Measurements from ENCODE around the gene CD86. TPM values are rescaled to one million over a fixed set of nuclear protein-coding genes. Genes with fewer than 3 reads are reported as not detected.

Gene CD86
- total RNA-seq, 1 experiment from 2014 or later = not detected

DNA sequence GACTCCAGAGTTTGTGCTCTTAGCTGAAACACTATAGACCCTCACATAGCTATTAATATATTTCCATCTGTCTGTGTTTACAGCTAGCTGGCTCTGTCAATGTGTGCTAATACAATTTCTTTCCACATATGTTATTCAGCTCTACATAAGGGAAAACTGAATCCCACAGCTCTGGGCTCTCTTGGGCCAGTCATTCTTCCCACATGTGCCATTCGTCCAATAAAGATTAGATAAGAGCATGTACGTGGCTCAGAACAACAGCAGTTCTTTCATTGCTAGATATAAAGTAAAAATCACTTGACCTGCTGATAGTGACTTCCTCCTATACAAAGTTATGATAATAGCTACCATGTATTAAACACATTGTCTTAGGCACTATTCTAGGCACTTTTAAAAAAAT lies 30.4 kb upstream of the CD86 start:
- H3K4me3 ChIP-seq (ENCODE audit: low read depth in 2 of 2, low read length in 2 of 2) = no peak overlapping the region
- H3K4me1 ChIP-seq (ENCODE audit: control insufficient read depth, insufficient read depth, low read length) = no peaks in the 10 kb centered on the region
- H3K27ac ChIP-seq (ENCODE audit: low read length) = no peak overlapping the region
- no peaks in the 10 kb centered on the region for H3K36me3 ChIP-seq (ENCODE audit: control insufficient read depth, insufficient read depth, low read length)
- ChIA-PET CTCF (no interaction called here), POLR2A (no interaction called here)
- ATAC-seq = no peak
- no peak for DNase-seq (ENCODE audit: low read depth, low spot score)
- no peaks in the 10 kb centered on the region for H3K9me3 ChIP-seq (ENCODE audit: control insufficient read depth, insufficient read depth, low read depth, low read length)
- TF ChIP-seq, protein P1, sequence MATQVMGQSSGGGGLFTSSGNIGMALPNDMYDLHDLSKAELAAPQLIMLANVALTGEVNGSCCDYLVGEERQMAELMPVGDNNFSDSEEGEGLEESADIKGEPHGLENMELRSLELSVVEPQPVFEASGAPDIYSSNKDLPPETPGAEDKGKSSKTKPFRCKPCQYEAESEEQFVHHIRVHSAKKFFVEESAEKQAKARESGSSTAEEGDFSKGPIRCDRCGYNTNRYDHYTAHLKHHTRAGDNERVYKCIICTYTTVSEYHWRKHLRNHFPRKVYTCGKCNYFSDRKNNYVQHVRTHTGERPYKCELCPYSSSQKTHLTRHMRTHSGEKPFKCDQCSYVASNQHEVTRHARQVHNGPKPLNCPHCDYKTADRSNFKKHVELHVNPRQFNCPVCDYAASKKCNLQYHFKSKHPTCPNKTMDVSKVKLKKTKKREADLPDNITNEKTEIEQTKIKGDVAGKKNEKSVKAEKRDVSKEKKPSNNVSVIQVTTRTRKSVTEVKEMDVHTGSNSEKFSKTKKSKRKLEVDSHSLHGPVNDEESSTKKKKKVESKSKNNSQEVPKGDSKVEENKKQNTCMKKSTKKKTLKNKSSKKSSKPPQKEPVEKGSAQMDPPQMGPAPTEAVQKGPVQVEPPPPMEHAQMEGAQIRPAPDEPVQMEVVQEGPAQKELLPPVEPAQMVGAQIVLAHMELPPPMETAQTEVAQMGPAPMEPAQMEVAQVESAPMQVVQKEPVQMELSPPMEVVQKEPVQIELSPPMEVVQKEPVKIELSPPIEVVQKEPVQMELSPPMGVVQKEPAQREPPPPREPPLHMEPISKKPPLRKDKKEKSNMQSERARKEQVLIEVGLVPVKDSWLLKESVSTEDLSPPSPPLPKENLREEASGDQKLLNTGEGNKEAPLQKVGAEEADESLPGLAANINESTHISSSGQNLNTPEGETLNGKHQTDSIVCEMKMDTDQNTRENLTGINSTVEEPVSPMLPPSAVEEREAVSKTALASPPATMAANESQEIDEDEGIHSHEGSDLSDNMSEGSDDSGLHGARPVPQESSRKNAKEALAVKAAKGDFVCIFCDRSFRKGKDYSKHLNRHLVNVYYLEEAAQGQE (IDR thresholded peaks at IDR 0.05; ENCODE audit: insufficient read depth in 1 of 2, low read depth in 2 of 2, low read length in 1 of 2) = no peak
- TF ChIP-seq, protein P2, sequence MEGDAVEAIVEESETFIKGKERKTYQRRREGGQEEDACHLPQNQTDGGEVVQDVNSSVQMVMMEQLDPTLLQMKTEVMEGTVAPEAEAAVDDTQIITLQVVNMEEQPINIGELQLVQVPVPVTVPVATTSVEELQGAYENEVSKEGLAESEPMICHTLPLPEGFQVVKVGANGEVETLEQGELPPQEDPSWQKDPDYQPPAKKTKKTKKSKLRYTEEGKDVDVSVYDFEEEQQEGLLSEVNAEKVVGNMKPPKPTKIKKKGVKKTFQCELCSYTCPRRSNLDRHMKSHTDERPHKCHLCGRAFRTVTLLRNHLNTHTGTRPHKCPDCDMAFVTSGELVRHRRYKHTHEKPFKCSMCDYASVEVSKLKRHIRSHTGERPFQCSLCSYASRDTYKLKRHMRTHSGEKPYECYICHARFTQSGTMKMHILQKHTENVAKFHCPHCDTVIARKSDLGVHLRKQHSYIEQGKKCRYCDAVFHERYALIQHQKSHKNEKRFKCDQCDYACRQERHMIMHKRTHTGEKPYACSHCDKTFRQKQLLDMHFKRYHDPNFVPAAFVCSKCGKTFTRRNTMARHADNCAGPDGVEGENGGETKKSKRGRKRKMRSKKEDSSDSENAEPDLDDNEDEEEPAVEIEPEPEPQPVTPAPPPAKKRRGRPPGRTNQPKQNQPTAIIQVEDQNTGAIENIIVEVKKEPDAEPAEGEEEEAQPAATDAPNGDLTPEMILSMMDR (IDR thresholded peaks at IDR 0.05) = no peak
- TF ChIP-seq POLR2AphosphoS5 (IDR thresholded peaks at IDR 0.05; ENCODE audit: low read depth, low read length) (no peak), TCF7L2 (IDR thresholded peaks at IDR 0.05; ENCODE audit: low read depth, low read length) (no peak), SIN3A (IDR thresholded peaks at IDR 0.05; ENCODE audit: borderline replicate concordance, insufficient read depth, low read depth, low read length) (no peak)
- intact Hi-C loops (cut with micrococcal nuclease; ENCODE audit: unreplicated experiment) = no loop called here
- peaks cover 17% of the 10 kb centered on the region for H3K27me3 ChIP-seq (ENCODE audit: control insufficient read depth, insufficient read depth, low read length)
- in situ Hi-C loops (cut with HindIII; ENCODE audit: low pct_unique_long_range_greater_than_20kb, low sequenced_read_pairs) = no loop called here
- BruUV-seq (replicated peaks) = no TSS peak

DNA sequence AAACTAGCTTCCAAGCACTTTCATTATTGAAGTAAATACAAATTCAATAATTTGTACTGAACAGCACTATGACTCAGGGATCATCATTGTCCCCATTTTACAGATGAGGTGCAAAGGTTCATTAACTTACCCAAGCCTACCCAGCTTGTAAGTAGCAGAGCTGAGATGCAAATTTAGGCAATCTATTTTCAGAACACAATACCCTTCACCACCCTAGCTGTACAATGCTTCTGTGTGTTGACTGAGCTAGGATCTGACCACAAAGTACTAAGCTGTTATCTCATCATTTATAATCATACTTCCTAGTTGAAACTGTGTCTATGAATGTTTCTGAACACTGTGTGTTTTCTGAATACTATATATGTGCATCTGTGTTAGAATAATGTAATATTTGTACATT lies 29.9 kb upstream of the CD86 start:
- TF ChIP-seq, protein P1 (IDR thresholded peaks at IDR 0.05; ENCODE audit: insufficient read depth in 1 of 2, low read depth in 2 of 2, low read length in 1 of 2) = no peak
- TF ChIP-seq, protein P2 (IDR thresholded peaks at IDR 0.05) = no peak
- TF ChIP-seq TCF7L2 (IDR thresholded peaks at IDR 0.05; ENCODE audit: low read depth, low read length) = no peak
- no peak for TF ChIP-seq POLR2AphosphoS5 (IDR thresholded peaks at IDR 0.05; ENCODE audit: low read depth, low read length)
- no peak for TF ChIP-seq SIN3A (IDR thresholded peaks at IDR 0.05; ENCODE audit: borderline replicate concordance, insufficient read depth, low read depth, low read length)
- H3K4me1 ChIP-seq (ENCODE audit: control insufficient read depth, insufficient read depth, low read length) = no peaks in the 10 kb centered on the region
- no peak overlapping the region for H3K27ac ChIP-seq (ENCODE audit: low read length)
- in situ Hi-C loops (cut with HindIII; ENCODE audit: low pct_unique_long_range_greater_than_20kb, low sequenced_read_pairs) = no loop called here
- DNase-seq (ENCODE audit: low read depth, low spot score) (no peak), ATAC-seq (no peak)
- ChIA-PET POLR2A (no interaction called here), CTCF (no interaction called here)
- H3K27me3 ChIP-seq (ENCODE audit: control insufficient read depth, insufficient read depth, low read length) = peaks cover 17% of the 10 kb centered on the region
- H3K4me3 ChIP-seq (ENCODE audit: low read depth in 2 of 2, low read length in 2 of 2) = no peak overlapping the region
- H3K9me3 ChIP-seq (ENCODE audit: control insufficient read depth, insufficient read depth, low read depth, low read length) = no peaks in the 10 kb centered on the region
- intact Hi-C loops (cut with micrococcal nuclease; ENCODE audit: unreplicated experiment) = no loop called here
- H3K36me3 ChIP-seq (ENCODE audit: control insufficient read depth, insufficient read depth, low read length) = no peaks in the 10 kb centered on the region
- BruUV-seq (replicated peaks) = no TSS peak
